Suprapubic skin (tissue), 4 donors: ENCODE results near the gene C16orf89.

Experiments used
- CTCF ChIP-seq, 2 donors: fragments of 200-600 bp in 1 of 2; fragments of 450-650 bp in 1 of 2; sonication (generic) in 1 of 2; IDR thresholded peaks; one replicate each; pipeline ENCODE4 v1.5.1; 2016 to 2019; ENCODE audit warnings: antibody characterized with exemption in 2 of 2, mild to moderate bottlenecking in 1 of 2, moderate library complexity in 1 of 2
- EP300 ChIP-seq: sonication (generic); formaldehyde crosslinking; IDR thresholded peaks from one replicate; pipeline ENCODE4 v1.6.1; 2017; ENCODE audit warnings: antibody characterized with exemption
- POLR2A ChIP-seq, 2 donors: fragments of 450-650 bp; IDR thresholded peaks; one replicate each; pipeline ENCODE4 v1.6.1; 2017; ENCODE audit warnings: antibody characterized with exemption in 2 of 2, mild to moderate bottlenecking in 2 of 2, moderate library complexity in 2 of 2
- POLR2AphosphoS5 ChIP-seq, 3 donors: sonication (generic); formaldehyde crosslinking; IDR thresholded peaks; one replicate each; pipeline ENCODE4 v1.6.1; 2017; ENCODE audit warnings: antibody characterized with exemption in 3 of 3

GRCh38 chr16:5036228-5037156 lies 29.3 kb downstream of the C16orf89 start:
- TF ChIP-seq POLR2A (IDR thresholded peaks at IDR 0.05): no peak
- no peak for TF ChIP-seq CTCF (IDR thresholded peaks at IDR 0.05)
- TF ChIP-seq POLR2AphosphoS5 (IDR thresholded peaks at IDR 0.05): no peak
- TF ChIP-seq EP300: no peak
